Measurements from ENCODE around the gene CLVS2. TPM values are rescaled to one million over a fixed set of nuclear protein-coding genes. Genes with fewer than 3 reads are reported as not detected.
A peak's percentile ranks its signal among the peaks of the same experiment; 100 is the strongest.

CLVS2 gene
- total and polyA plus RNA-seq, 2 experiments from 2014 or later, result 0.08 to 0.66 TPM

- TF ChIP-seq ETS1 (IDR thresholded peaks at IDR 0.05), result no peak
These were observed 59.2 kb downstream of the CLVS2 start (continued) for GRCh38 chr6:123055256-123055655.

GRCh38 chr6:123062670-123063069, 66.6 kb downstream of the CLVS2 start:
- Mint-ChIP-seq H3K4me3 (no peak overlapping the region), H3K27ac (peak overlapping the region; percentile 97), H3K4me1 (peaks cover 14% of the 10 kb centered on the region; the same call in 2 of the 3 replicates), H3K9me3 (no peaks in the 10 kb centered on the region), H3K36me3 (ENCODE audit: low read depth) (no peaks in the 10 kb centered on the region), H3K27me3 (ENCODE audit: insufficient read depth, low read depth, poor library complexity) (no peaks in the 10 kb centered on the region)
- peak; percentile 72 for ATAC-seq
- TF ChIP-seq STAT1 (IDR thresholded peaks at IDR 0.05; ENCODE audit: unreplicated experiment) (no peak), NANOG (IDR thresholded peaks at IDR 0.05; ENCODE audit: borderline replicate concordance) (0 out of 2 replicates have a peak, but pooled peaks have one; percentile 6)
- H3F3A ChIP-seq (replicated peaks; ENCODE audit: low read depth), result no peaks in the 10 kb centered on the region
- H4K20me1 ChIP-seq (replicated peaks; ENCODE audit: insufficient read depth), result no peaks in the 10 kb centered on the region
- no peak overlapping the region for H3K4me3 ChIP-seq
- no peaks in the 10 kb centered on the region for H3K9me2 ChIP-seq (ENCODE audit: insufficient read depth)
- peak; percentile 44 for DNase-seq (ENCODE audit: low spot score)
- peak overlapping the region; percentile 1; the same call in 1 of the 2 replicates for H3K4me2 ChIP-seq
- no peak overlapping the region for H2AFZ ChIP-seq
- peaks cover 16% of the 10 kb centered on the region; the same call in 1 of the 2 replicates for H3K4me1 ChIP-seq (ENCODE audit: insufficient read depth)
- no peaks in the 10 kb centered on the region for H3K36me3 ChIP-seq (ENCODE audit: insufficient read depth)
- H3K27me3 ChIP-seq (ENCODE audit: insufficient read depth), result no peaks in the 10 kb centered on the region
- no peak overlapping the region for H3K27ac ChIP-seq (ENCODE audit: low read depth)
- no peaks in the 10 kb centered on the region for H3K79me2 ChIP-seq (replicated peaks; ENCODE audit: insufficient read depth)

- Mint-ChIP-seq H3K36me3 (ENCODE audit: low read depth) (no peaks in the 10 kb centered on the region), H3K9me3 (no peaks in the 10 kb centered on the region), H3K4me3 (no peak overlapping the region), H3K27ac (peak overlapping the region; percentile 97; the same call in 1 of the 2 replicates), H3K4me1 (peaks cover 14% of the 10 kb centered on the region; the same call in 2 of the 3 replicates), H3K27me3 (ENCODE audit: insufficient read depth, low read depth, poor library complexity) (no peaks in the 10 kb centered on the region)
- Histone ChIP-seq H3K36me3 (ENCODE audit: insufficient read depth) (no peaks in the 10 kb centered on the region), H3F3A (replicated peaks; ENCODE audit: low read depth) (no peaks in the 10 kb centered on the region), H4K20me1 (replicated peaks; ENCODE audit: insufficient read depth) (no peaks in the 10 kb centered on the region), H3K27me3 (ENCODE audit: insufficient read depth) (no peaks in the 10 kb centered on the region), H2AFZ (peak overlapping the region; percentile 44; the same call in 1 of the 2 replicates), H3K79me2 (replicated peaks; ENCODE audit: insufficient read depth) (no peaks in the 10 kb centered on the region), H3K4me3 (no peak overlapping the region), H3K27ac (ENCODE audit: low read depth) (no peak overlapping the region), H3K9me2 (ENCODE audit: insufficient read depth) (no peaks in the 10 kb centered on the region), H3K4me2 (no peak overlapping the region), H3K4me1 (ENCODE audit: insufficient read depth) (peaks cover 16% of the 10 kb centered on the region; the same call in 1 of the 2 replicates)
- no peak for ATAC-seq
- DNase-seq (ENCODE audit: low spot score), result no peak
- TF ChIP-seq ZNF114 (CRISPR knock-in tag; IDR thresholded peaks at IDR 0.05), result no peak
- no peak for TF ChIP-seq ZNF331 (CRISPR knock-in tag; IDR thresholded peaks at IDR 0.05; ENCODE audit: low read depth)
- TF ChIP-seq NANOG (IDR thresholded peaks at IDR 0.05; ENCODE audit: borderline replicate concordance), result no peak
- no peak for TF ChIP-seq STAT1 (IDR thresholded peaks at IDR 0.05; ENCODE audit: unreplicated experiment)
- TF ChIP-seq POLR2AphosphoS5 (IDR thresholded peaks at IDR 0.05; ENCODE audit: low read depth), result no peak
- no peak for TF ChIP-seq EZH2 (IDR thresholded peaks at IDR 0.05; ENCODE audit: low read depth, unreplicated experiment)
- TF ChIP-seq ZNF462 (CRISPR knock-in tag; IDR thresholded peaks at IDR 0.05), result no peak
- TF ChIP-seq CREB1 (CRISPR knock-in tag; IDR thresholded peaks at IDR 0.05; ENCODE audit: low read depth), result no peak
- TF ChIP-seq EZH2phosphoT487 (IDR thresholded peaks at IDR 0.05; ENCODE audit: unreplicated experiment), result no peak
- TF ChIP-seq ETS1 (IDR thresholded peaks at IDR 0.05), result no peak
These were observed 68.0 kb downstream of the CLVS2 start for GRCh38 chr6:123064038-123064437.

All from GM23338 (cell line).